Peyer's patch (tissue), 4 donors: ENCODE results near the gene TBL3.

Experiments used
- CTCF ChIP-seq, 6 experiments: fragments of 450-650 bp in 4 of 6; fragments of 200-600 bp in 2 of 6; sonication (generic) in 1 of 6; IDR thresholded peaks; one replicate each; pipeline ENCODE4 v1.5.1; 2017 to 2019; ENCODE audit warnings: antibody characterized with exemption in 6 of 6, mild to moderate bottlenecking in 3 of 6, moderate library complexity in 1 of 6
- POLR2A ChIP-seq, 2 donors: fragments of 450-650 bp; IDR thresholded peaks; one replicate each; pipeline ENCODE4 v1.5.1; 2017; ENCODE audit warnings: antibody characterized with exemption in 2 of 2, mild to moderate bottlenecking in 2 of 2, moderate library complexity in 2 of 2

GRCh38 chr16:2001456-2002355 is 29.9 kb downstream of the TBL3 start:
- TF ChIP-seq POLR2A (IDR thresholded peaks at IDR 0.05) = no peak
- TF ChIP-seq CTCF (IDR thresholded peaks at IDR 0.05) = no peak
